Right ventricle myocardium superior (tissue), 1 donor: Measurements from ENCODE around the gene CPN2. TPM values are rescaled to one million over a fixed set of nuclear protein-coding genes. Genes with fewer than 3 reads are reported as not detected.

Experiments used
- ATAC-seq: fragments of 200-7000 bp; cut with Tn5 transposase; one replicate; pipeline ENCODE4 v1.9.1; 2020; ENCODE audit warnings: mild to moderate bottlenecking; ENCODE audit not compliant: poor library complexity
- DNase-seq: peaks from one replicate; pipeline ENCODE4 v3.0.0-alpha.2; 2020
- intact Hi-C: fragments of 100-400 bp; cut with DNase I; formaldehyde crosslinking; loops from one replicate; pipeline ENCODE4 v1.11.2; 2022
- long read RNA-seq: library from polyadenylated mRNA; unstranded; transcript quantifications from one replicate; pipeline ENCODE4 v2.0.0, GENCODE V29; 2021
- total RNA-seq: library from RNA; stranded (reverse); fragmentation: NEBNext Ultra II Directional; extraction: Animal tissue kit (Norgen Biotek cat#: 25700); gene quantifications from one replicate; pipeline ENCODE4 v1.2.1, GENCODE V29; 2021
- donor health status: DM: no; HTN: yes; CAD: no; lungs with severe emphysema.

CPN2 gene, protein sequence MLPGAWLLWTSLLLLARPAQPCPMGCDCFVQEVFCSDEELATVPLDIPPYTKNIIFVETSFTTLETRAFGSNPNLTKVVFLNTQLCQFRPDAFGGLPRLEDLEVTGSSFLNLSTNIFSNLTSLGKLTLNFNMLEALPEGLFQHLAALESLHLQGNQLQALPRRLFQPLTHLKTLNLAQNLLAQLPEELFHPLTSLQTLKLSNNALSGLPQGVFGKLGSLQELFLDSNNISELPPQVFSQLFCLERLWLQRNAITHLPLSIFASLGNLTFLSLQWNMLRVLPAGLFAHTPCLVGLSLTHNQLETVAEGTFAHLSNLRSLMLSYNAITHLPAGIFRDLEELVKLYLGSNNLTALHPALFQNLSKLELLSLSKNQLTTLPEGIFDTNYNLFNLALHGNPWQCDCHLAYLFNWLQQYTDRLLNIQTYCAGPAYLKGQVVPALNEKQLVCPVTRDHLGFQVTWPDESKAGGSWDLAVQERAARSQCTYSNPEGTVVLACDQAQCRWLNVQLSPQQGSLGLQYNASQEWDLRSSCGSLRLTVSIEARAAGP
- 2.4 TPM for total RNA-seq
- long read RNA-seq, transcript CPN2-201 (2 exons, 3,028 nt) = major isoform, 8 of 10 reads
- long read RNA-seq, partial matches to known transcripts = 0 of 10 reads
- long read RNA-seq, other reads (novel, unspliced or antisense) = 2 of 10 reads

DNA sequence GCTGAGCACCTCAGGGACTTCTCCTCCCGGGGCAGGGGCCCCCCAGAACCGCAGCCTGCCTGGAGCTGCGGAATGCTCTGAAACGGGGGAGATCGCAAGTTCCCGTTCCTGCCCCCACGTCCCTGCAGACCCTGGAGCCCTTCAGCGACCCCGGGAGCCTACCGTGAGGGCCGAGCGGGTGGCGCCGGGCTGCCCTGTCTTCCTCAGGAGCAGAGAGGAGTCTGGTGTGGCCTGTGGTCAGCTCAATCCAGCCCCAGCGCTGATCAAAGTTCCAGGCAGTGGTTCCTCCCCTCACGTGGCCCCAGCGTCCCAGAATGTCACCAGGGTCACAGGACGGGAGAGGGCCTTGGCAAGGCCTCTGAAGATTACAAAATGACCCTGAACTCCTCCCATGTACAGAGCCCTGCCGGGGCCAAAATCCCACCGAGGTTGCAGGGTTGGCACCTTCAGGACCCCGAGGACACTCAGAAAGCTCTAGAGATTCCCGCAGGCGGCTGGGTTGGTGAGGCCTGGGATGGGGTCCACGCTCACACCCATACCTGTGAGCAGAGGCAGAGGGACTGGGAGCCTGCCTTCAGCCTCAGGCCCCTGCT lies at the start of gene CPN2:
Gene CPN2, minus strand, starts transcription at position 249 of the 593 bp plus-strand sequence. CDS start 8,626 bp downstream, outside the sequence.
- intact Hi-C loops = no loop called here
- ATAC-seq = peak; percentile 45

DNA sequence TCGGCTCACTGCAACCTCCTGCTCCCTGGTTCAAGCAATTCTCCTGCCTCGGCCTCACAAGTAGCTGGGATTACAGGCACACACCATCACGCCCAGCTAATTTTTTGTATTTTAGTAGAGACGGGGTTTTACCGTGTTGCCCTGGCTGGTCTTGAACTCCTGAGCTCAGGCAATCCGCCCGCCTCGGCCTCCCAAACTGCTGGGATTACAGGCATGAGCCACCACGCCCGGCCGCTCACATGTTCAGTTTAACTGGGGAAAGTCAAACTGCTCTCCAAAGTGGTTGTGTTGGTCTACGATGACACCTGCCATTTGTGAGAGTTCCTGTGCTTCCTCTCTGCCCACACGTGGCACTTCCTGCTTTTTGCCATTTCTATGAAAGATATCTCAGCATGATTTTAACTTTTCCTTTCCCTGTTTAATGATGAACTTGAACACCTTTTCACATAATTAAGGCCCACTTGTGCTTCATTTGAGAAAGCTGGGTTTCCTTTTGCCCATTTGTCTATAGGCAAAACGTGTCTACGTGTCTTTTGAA lies 48.8 kb upstream of the CPN2 start:
- intact Hi-C loops = loop anchor here (2.0 to 10.0 kb wide), 3 partner anchors 59 to 615 kb away; no protein-coding TSS in a partner anchor
- no peak for DNase-seq
- no peak for ATAC-seq

More for the DNA sequence above, at the start of gene CPN2:
- no peak for DNase-seq

DNA sequence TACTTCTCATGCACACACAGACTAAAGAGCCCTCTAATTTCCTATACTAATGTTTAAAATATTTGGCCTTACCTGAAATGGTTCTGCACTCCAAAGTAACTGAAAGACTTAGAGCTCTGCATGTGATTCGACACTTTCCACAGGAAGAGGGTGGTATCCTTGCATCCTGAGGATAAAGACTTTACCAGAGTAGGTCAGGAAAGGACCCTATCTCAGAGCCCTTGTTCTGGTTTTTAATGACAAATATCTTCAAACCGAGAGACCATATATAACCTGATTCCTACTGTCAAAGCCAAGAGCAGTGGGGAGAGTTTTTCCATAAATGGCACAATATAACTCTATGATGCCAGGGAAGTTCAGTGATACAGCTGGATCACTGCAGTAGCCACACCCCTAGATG lies 48.0 kb upstream of the CPN2 start, which contains the start of gene GP5:
Gene GP5, minus strand, starts transcription at position 101 of the 400 bp plus-strand sequence. CDS start 984 bp downstream, outside the sequence.
- ATAC-seq = no peak
- intact Hi-C loops = loop anchor here (2.0 kb wide), 1 partner anchor 58 kb away; no protein-coding TSS in a partner anchor

DNA sequence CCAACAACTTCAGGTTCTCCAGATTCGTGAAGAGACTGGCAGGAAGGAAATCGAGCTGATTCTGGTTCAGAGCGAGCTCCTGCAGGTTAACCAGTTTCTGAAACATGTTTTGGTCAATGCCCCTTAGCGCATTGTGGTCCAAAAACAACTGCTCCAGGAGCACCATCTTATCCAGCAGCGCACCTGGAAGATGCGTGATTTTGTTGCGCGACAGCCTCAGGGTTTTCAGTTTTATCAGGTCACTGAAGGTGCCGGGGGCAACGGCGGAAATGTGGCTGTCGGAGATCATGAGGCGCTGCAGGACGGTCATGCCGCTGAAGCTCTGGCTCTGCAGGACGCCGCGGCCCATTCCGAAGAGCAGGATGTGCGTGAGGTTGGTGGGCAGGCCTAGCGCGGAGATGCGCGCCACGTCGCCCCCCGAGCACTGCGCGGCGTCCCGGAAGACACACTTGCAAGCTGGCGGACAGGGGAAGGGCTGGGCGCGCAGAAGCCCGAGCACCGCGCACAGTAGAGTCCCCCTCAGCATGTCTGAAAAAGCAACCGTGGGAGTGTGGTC lies 46.7 kb upstream of the CPN2 start:
- ATAC-seq (peak; percentile 46), DNase-seq (no peak)
- intact Hi-C loops = loop anchor here (2.0 kb wide), 1 partner anchor 57 kb away; no protein-coding TSS in a partner anchor

More for the DNA sequence above, 48.0 kb upstream of the CPN2 start, which contains the start of gene GP5:
- no peak for DNase-seq

DNA sequence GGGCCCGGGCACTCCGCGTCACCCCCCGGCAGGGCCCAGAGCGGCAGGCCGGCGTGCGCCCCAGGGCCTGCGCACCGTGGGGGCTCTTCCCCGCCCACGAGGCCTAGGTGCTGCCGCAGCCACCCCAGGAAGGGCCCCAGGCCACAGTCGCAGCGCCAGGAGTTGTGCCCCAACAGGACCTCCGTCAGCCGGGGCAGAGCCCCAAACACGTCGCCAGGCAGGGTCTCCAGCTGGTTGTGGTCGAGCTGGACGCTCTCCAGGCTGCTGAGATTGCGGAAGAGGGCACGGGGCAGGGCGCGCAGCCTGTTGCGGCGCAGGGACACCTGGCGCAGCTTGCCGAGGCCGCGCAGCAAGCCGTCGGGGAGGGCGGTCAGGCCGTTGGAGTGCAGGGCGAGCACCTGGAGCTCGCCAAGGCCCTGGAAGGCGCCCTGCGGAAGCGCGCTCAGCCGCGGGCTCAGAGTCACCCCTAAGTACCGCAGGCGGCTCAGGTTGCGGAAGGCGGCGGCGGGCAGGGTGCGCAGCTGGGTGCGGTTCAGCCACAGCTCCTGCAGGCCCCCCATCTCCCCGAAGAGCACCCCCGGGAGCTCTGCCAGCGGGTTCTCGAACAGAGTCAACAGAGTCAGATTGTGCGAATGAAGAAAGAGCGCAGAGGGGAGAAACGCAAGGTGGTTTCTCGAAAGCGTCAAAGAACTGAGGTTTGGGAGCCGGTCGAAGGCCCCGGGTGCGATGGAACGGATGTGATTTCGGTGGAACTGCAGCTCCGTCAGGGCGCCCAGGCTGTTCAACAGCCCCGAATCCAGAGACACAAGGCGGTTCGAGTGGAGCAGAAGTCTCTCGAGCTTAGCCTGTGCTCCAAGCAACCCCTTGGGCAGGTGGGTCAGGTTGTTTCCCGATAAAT lies 46.0 kb upstream of the CPN2 start:
- intact Hi-C loops = no loop called here
- ATAC-seq = peak; percentile 34
- DNase-seq = no peak

DNA sequence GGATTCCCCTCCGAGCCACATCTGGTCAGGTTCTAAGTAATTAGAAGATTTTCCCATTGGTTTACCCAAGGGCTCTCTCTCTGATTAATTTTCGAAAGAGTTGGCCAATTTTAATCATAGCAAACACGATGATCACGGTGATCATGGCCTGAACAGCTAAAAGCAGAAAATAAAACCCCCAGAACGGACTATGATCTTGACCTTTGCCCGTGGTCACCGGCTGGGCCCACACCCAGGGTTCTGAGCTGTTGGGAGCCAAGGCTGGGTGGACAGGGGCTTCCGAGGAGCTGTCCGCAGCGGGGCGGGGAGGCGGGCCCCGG lies 45.4 kb upstream of the CPN2 start:
- DNase-seq = no peak
- intact Hi-C loops = no loop called here
- ATAC-seq = no peak

DNA sequence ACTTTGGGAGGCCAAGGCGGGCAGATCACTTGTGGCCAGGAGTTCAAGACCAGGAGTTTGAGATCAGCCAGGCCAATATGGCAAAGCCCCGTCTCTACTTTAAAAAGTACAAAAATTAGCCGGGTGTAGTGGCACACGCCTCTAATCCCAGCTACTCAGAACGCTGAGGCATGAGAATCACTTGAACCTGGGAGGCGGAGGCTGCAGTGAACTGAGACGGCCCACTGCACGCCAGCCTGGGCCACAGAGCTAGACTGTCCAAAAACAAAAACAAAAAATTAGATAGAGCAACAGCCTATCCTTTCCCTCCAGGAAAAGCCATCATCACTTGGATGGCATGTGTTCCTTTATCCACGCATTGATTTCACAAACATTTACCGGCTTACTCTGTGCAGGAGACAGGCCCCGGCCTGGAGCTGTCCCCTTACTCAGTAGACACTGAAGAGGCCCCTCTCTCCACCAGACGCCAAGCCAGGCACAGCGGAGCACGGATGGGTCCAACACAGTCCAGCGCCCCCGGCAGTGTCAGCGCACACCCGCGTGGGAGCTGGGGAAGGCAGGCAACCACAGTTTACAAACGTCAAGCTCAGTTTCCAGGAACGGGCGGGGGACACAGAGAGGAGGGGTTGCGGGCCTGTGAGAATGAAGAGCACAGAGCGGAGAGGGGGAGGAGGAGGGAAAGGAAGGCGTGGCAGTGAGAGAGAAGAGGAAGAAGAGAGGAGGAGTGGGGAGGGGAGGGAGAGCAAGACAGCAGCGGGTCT lies 44.8 kb upstream of the CPN2 start:
- DNase-seq (peak; percentile 59), ATAC-seq (peak; percentile 67)
- intact Hi-C loops = no loop called here

DNA sequence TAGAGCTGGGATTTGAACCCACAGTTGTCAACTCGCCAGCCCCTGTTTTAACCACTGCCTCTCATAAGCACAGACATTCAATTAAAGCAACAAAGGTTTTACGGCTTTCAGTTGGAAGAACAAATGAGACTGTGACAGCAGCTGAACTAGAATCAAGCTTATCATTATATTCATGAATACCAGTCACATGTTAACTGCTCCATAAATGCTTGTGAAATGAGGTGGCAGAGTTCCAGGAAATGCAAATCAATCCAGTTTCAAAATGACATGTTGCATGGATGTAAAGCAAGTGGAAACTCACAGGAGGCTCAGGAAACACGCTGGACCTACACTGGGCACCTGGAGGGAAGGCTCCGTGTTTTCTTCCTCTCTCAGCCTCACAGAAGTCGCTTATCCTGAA lies 44.1 kb upstream of the CPN2 start:
- intact Hi-C loops = no loop called here
- no peak for ATAC-seq
- no peak for DNase-seq

DNA sequence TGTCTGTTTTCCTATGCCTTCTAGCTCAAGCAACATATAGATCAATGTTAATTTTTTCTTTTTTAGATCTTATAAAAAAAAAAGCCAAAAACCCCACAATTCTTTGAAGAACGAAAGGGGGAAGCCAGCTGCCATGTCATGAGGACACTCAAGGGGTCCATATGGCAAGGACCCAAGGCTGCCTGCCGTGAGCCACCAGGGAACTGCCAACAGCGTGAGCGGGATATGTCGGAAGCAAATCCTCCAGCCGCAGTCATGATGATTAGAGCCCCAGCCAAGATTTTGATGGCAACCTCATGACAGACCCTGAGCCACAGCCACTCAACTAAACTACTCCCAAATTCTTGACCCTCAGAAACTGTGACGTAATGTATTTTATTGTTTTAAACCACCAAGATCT lies 41.4 kb upstream of the CPN2 start:
- intact Hi-C loops = no loop called here
- no peak for DNase-seq
- ATAC-seq = no peak

DNA sequence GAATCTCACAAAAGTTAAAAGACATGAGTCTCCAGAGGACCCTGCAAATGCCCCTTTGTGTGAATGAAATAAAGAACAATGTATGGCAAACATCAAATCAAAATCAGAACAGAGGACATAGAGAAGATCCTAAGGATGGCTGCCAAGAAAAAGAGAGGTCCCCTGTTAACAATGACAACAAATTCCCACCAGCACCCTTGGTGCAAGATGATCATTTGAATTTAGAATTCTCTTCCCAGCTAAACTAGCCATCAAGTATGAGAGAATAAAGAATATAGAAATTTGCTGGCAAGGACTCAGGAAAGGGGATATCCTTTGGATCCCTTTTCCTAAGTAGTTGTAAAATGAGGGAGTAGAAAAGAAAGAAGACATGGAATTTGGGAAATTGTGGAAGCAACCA lies 39.7 kb upstream of the CPN2 start:
- ATAC-seq = no peak
- intact Hi-C loops = no loop called here
- DNase-seq = no peak

DNA sequence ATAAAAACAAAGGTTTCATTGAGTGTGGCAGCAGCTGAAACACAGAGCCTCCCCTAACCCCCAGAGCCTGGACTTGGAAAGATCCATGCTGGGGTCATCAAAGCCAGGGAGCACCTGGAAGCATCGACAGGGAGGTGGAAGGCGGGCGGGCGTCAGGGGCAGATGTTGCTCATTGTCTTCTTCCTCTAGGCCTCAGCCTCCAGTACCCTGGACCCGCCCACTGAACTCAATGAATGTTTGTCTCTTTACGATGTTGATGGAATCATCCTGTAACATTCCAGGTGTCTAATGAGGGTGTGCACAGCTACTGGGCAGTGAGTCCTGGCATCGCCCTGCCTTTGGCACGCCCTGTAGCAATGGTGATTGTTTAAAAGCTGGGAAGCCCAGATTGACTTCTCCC lies 38.1 kb upstream of the CPN2 start:
- ATAC-seq (no peak), DNase-seq (no peak)
- intact Hi-C loops = no loop called here

DNA sequence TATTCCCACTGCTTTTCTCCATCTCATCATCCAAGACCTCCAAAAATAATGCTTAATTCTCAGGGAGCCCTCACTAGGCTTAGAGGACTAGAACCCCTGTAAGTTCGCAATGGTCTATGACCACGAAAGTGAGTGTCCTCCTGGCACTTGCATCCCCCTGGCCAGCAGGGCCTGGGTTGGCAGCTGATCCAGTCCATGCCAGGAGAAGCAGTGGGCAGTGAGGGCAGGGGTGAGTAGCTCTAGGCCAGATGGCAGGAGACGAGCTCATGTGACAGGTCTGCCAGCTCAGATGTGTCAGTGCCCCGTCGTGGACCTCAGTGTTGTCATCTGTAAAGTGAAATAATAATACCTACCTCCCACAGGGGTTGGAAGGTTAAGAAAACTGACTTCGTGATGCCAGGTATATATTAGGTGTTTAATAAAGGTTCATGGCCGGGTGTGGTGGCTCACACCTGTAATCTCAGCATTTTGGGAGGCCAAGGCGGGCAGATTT lies 36.8 kb upstream of the CPN2 start:
- intact Hi-C loops = no loop called here
- DNase-seq (no peak), ATAC-seq (no peak)

DNA sequence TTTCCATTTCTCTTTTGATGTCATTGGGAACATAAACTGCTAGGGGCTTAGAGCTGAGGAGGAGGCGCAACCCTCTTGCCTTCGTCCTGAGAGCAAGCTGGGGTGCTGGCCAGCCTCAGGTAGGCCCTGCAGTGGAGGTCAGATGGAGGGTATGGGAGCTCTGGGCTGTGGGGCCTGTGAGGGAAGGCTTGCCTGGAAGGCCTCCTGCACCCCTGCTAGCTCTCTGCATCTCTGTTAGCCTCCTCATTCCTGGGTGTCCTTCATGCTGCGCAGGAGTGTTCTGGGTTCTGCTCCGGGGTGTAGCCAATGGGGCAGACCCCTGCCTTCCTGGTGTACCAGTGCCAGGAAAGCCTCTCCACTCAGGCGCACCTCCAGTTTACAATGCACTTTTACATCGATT lies 36.1 kb upstream of the CPN2 start:
- DNase-seq (no peak), ATAC-seq (no peak)
- intact Hi-C loops = no loop called here

DNA sequence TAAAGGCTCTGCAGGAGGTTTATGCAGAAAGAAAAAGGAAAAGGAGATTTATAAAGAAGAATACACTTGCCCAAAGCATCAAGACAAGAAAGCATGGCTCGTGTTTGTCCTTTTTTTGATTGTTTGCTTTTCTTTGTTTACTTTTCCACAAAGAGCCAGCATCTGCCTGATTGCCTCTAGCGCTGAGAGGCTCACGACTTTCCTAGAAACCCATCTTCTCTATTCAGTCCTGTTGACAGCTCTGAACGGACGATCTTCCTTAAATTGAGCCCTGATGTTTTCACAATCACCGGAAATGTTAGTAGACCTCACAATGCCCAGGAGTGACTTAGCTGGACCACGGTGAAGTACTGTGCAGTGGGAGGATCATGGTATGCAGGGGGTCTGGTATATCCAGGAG lies 35.5 kb upstream of the CPN2 start:
- no peak for ATAC-seq

DNA sequence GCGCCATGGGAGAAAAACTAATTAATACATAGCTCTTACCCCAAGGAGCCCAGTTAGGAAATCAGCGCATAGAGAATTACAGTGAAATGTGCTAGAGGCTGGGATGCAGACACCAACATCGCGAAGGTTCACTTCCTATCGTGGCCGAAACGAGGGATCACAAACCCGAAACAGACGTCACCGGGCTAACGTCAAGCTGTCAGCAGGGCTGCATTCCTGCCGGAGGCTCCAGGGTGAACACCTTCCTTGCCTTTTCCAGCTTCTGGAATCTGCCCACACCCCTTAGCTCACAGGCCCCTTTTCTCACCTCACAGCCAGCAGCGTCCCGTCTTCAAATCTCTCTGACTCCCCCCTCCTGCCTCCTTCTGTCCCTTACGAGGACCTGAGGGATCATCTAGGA lies 34.9 kb upstream of the CPN2 start:
- no peak for DNase-seq
- intact Hi-C loops = no loop called here
- no peak for ATAC-seq

More for the DNA sequence above, 35.5 kb upstream of the CPN2 start:
- no peak for DNase-seq
- intact Hi-C loops = no loop called here

DNA sequence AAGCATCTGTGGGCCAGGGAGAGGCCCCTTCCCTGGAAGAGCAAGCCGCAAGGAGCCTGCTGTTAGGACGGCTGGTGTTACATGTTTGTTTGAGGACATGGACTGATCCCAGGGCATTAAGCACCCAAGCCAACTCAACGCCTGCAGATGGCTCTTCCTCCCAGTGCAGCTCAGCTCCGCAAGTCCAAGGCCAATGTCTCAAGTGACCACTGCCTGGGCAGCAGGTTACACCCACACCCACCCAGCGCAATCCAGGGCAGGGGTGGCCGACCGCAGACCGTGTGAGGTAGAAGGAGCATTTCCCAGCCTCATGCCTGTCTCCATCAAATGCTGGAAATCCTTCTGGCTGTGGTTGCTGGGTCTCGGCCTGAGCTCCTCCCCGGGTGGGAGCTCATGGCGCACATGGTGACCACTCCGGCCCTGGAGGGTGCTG lies 33.5 kb upstream of the CPN2 start:
- intact Hi-C loops = no loop called here
- DNase-seq (no peak), ATAC-seq (no peak)

DNA sequence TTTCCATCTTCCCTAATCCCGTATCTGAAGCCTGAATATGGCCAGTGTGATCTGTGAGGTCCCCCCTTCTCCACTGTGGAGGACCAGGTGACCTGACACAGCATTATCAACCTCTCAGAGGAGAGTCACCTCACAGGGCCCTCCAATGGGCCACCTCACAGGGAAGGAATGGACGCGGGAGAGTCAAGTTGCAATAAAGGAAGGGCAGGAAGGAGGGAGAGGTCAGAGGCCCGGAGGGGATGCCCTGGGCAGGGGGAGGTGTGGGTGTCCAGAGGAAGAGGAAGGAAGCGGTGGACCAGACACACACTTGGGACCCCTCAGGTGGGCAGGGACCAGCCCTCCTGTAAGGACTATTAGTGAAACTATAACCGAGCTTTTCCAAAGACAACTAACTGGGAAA lies 33.0 kb upstream of the CPN2 start:
- DNase-seq = no peak
- intact Hi-C loops = no loop called here
- ATAC-seq = no peak
